Measurements from ENCODE around the gene AK5. TPM values are rescaled to one million over a fixed set of nuclear protein-coding genes. Genes with fewer than 3 reads are reported as not detected.

Gene AK5
- total RNA-seq, 1 experiment from 2014 or later = 3.0 TPM

DNA sequence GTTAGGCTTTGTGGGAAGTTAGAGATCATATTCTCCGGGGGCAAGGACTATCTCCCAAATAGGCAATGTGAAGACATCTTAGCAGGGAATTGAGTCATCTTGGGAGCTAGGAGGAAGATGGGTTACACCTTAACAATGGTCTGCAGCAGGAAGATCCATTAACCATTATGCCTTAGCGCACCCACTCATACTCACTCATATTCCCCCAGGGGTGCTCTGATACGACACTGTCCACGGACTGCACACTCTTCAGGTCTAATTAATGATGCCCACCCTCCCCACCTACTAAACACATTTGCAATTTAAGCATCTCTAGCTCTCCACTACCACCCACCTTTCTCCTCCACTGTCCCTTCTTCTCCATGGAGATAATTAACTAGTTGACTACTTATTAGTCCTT lies 857 bp upstream of the AK5 start:
- intact Hi-C loops (cut with micrococcal nuclease; ENCODE audit: unreplicated experiment) (no loop called here), in situ Hi-C loops (cut with HindIII; ENCODE audit: low pct_unique_long_range_greater_than_20kb, low sequenced_read_pairs) (no loop called here)
- DNase-seq (ENCODE audit: low read depth, low spot score) (no peak), ATAC-seq (no peak)
- Histone ChIP-seq H3K36me3 (ENCODE audit: control insufficient read depth, insufficient read depth, low read length) (no peaks in the 10 kb centered on the region), H3K27ac (ENCODE audit: low read length) (no peak overlapping the region), H3K9me3 (ENCODE audit: control insufficient read depth, insufficient read depth, low read depth, low read length) (no peaks in the 10 kb centered on the region), H3K27me3 (ENCODE audit: control insufficient read depth, insufficient read depth, low read length) (peaks cover 21% of the 10 kb centered on the region), H3K4me3 (ENCODE audit: low read depth in 2 of 2, low read length in 2 of 2) (no peak overlapping the region), H3K4me1 (ENCODE audit: control insufficient read depth, insufficient read depth, low read length) (peaks cover 6% of the 10 kb centered on the region)
- no TSS peak for BruUV-seq (replicated peaks)
- POLR2A ChIA-PET = no interaction called here
- TF ChIP-seq, protein P1, sequence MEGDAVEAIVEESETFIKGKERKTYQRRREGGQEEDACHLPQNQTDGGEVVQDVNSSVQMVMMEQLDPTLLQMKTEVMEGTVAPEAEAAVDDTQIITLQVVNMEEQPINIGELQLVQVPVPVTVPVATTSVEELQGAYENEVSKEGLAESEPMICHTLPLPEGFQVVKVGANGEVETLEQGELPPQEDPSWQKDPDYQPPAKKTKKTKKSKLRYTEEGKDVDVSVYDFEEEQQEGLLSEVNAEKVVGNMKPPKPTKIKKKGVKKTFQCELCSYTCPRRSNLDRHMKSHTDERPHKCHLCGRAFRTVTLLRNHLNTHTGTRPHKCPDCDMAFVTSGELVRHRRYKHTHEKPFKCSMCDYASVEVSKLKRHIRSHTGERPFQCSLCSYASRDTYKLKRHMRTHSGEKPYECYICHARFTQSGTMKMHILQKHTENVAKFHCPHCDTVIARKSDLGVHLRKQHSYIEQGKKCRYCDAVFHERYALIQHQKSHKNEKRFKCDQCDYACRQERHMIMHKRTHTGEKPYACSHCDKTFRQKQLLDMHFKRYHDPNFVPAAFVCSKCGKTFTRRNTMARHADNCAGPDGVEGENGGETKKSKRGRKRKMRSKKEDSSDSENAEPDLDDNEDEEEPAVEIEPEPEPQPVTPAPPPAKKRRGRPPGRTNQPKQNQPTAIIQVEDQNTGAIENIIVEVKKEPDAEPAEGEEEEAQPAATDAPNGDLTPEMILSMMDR (IDR thresholded peaks at IDR 0.05) = no peak
- no peak for TF ChIP-seq TCF7L2 (IDR thresholded peaks at IDR 0.05; ENCODE audit: low read depth, low read length)
- no peak for TF ChIP-seq POLR2AphosphoS5 (IDR thresholded peaks at IDR 0.05; ENCODE audit: low read depth, low read length)
- TF ChIP-seq SIN3A (IDR thresholded peaks at IDR 0.05; ENCODE audit: borderline replicate concordance, insufficient read depth, low read depth, low read length) = no peak
- TF ChIP-seq, protein P2, sequence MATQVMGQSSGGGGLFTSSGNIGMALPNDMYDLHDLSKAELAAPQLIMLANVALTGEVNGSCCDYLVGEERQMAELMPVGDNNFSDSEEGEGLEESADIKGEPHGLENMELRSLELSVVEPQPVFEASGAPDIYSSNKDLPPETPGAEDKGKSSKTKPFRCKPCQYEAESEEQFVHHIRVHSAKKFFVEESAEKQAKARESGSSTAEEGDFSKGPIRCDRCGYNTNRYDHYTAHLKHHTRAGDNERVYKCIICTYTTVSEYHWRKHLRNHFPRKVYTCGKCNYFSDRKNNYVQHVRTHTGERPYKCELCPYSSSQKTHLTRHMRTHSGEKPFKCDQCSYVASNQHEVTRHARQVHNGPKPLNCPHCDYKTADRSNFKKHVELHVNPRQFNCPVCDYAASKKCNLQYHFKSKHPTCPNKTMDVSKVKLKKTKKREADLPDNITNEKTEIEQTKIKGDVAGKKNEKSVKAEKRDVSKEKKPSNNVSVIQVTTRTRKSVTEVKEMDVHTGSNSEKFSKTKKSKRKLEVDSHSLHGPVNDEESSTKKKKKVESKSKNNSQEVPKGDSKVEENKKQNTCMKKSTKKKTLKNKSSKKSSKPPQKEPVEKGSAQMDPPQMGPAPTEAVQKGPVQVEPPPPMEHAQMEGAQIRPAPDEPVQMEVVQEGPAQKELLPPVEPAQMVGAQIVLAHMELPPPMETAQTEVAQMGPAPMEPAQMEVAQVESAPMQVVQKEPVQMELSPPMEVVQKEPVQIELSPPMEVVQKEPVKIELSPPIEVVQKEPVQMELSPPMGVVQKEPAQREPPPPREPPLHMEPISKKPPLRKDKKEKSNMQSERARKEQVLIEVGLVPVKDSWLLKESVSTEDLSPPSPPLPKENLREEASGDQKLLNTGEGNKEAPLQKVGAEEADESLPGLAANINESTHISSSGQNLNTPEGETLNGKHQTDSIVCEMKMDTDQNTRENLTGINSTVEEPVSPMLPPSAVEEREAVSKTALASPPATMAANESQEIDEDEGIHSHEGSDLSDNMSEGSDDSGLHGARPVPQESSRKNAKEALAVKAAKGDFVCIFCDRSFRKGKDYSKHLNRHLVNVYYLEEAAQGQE (IDR thresholded peaks at IDR 0.05; ENCODE audit: insufficient read depth in 1 of 2, low read depth in 2 of 2, low read length in 1 of 2) = no peak
- CTCF ChIA-PET = no interaction called here

DNA sequence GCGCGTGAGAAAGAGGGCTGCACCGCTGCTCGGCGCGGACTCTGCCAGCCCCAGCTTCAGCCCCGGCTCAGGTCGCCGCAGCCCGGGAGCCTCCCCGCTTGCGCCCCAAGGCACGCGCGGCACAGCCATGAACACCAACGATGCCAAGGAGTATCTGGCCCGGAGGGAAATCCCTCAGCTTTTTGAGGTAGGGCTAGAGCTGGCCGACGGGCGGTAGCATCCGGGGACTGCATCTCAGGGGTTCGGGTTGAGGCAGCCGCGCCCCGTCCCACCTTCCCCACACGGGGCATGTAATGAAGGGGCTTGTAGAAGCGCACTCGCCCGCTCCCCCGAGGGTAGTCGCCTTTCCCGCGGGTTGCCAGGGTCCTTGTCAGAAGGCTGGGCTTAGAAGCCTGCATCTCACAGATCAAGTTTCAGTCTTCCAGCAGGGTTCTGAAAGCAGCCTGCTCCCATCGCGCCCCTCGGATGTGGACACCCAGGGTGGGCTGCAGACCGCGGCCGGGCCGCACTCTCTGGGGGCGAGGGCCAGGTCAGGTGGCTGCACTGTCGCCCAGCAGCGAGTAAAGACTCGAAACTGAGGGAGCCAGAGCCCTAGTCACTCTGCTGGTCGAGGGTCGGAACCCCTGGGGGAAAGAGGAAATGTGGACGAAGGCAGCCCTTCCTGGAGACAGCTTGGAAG lies 507 bp downstream of the AK5 start:
- H3K27me3 ChIP-seq (ENCODE audit: control insufficient read depth, insufficient read depth, low read length) = peaks cover 21% of the 10 kb centered on the region
- no peak for DNase-seq (ENCODE audit: low read depth, low spot score)
- no peaks in the 10 kb centered on the region for H3K36me3 ChIP-seq (ENCODE audit: control insufficient read depth, insufficient read depth, low read length)
- intact Hi-C loops (cut with micrococcal nuclease; ENCODE audit: unreplicated experiment) (no loop called here), in situ Hi-C loops (cut with HindIII; ENCODE audit: low pct_unique_long_range_greater_than_20kb, low sequenced_read_pairs) (no loop called here)
- ChIA-PET POLR2A (no interaction called here), CTCF (no interaction called here)
- no peak for TF ChIP-seq TCF7L2 (IDR thresholded peaks at IDR 0.05; ENCODE audit: low read depth, low read length)
- TF ChIP-seq, protein P2 (IDR thresholded peaks at IDR 0.05; ENCODE audit: insufficient read depth in 1 of 2, low read depth in 2 of 2, low read length in 1 of 2) = no peak
- TF ChIP-seq, protein P1 (IDR thresholded peaks at IDR 0.05) = no peak
- no peak for TF ChIP-seq SIN3A (IDR thresholded peaks at IDR 0.05; ENCODE audit: borderline replicate concordance, insufficient read depth, low read depth, low read length)
- H3K9me3 ChIP-seq (ENCODE audit: control insufficient read depth, insufficient read depth, low read depth, low read length) = no peaks in the 10 kb centered on the region
- H3K4me3 ChIP-seq (ENCODE audit: low read depth in 2 of 2, low read length in 2 of 2) = peak overlapping the region; percentile 53 to 59
- H3K27ac ChIP-seq (ENCODE audit: low read length) = peak overlapping the region; percentile 19; the same call in 1 of the 2 replicates
- peaks cover 6% of the 10 kb centered on the region for H3K4me1 ChIP-seq (ENCODE audit: control insufficient read depth, insufficient read depth, low read length)
- ATAC-seq = peak; percentile 83
- BruUV-seq (replicated peaks) = no TSS peak
